ENCODE results near the gene RFC4.
A peak's percentile ranks its signal among the peaks of the same experiment; 100 is the strongest.
"Not testable (repeated sequence)": the region's sequence is repeated elsewhere in the genome, so short reads cannot be mapped to it uniquely, and the experiment has no call there.

Gene RFC4

GRCh38 chr3:186825294-186825821, 19.1 kb upstream of the RFC4 start:
- DNase-seq (ENCODE audit: low read depth in 2 of 3, low spot score in 1 of 3), result peak; percentile 41 to 62 (median 44)

- no peak for DNase-seq (ENCODE audit: low read depth in 2 of 3, low spot score in 1 of 3)
Observed at GRCh38 chr3:186824430-186825139, 18.3 kb upstream of the RFC4 start.

- no peak for DNase-seq (ENCODE audit: low read depth in 2 of 3, low spot score in 1 of 3)
Observed at GRCh38 chr3:186823386-186823785, 17.1 kb upstream of the RFC4 start.

GRCh38 chr3:186822388-186822759, 16.1 kb upstream of the RFC4 start:
- not testable (repeated sequence) for DNase-seq (ENCODE audit: low read depth in 2 of 3, low spot score in 1 of 3)

GRCh38 chr3:186821429-186822387, 15.4 kb upstream of the RFC4 start:
- DNase-seq (ENCODE audit: low read depth in 2 of 3, low spot score in 1 of 3), result no peak

- DNase-seq (ENCODE audit: low read depth in 2 of 3, low spot score in 1 of 3), result no peak
Observed at GRCh38 chr3:186818956-186819355, 12.7 kb upstream of the RFC4 start.

- DNase-seq (ENCODE audit: low read depth in 2 of 3, low spot score in 1 of 3), result no peak
Observed at GRCh38 chr3:186818516-186818915, 12.2 kb upstream of the RFC4 start.

- no peak for DNase-seq (ENCODE audit: low read depth in 2 of 3, low spot score in 1 of 3)
Observed at GRCh38 chr3:186815435-186815834, 9.2 kb upstream of the RFC4 start.

- no peak for DNase-seq (ENCODE audit: low read depth in 2 of 3, low spot score in 1 of 3)
Observed at GRCh38 chr3:186814100-186814499, 7.8 kb upstream of the RFC4 start.

- not testable (repeated sequence) for DNase-seq (ENCODE audit: low read depth in 2 of 3, low spot score in 1 of 3)
Observed at GRCh38 chr3:186811313-186811712, 5.0 kb upstream of the RFC4 start.

- DNase-seq (ENCODE audit: low read depth in 2 of 3, low spot score in 1 of 3), result no peak
Observed at GRCh38 chr3:186810336-186810996, 4.2 kb upstream of the RFC4 start.

- no peak for DNase-seq (ENCODE audit: low read depth in 2 of 3, low spot score in 1 of 3)
Observed at GRCh38 chr3:186807231-186807630, 949 bp upstream of the RFC4 start.

GRCh38 chr3:186803447-186803846, 2.8 kb downstream of the RFC4 start:
- DNase-seq (ENCODE audit: low read depth in 2 of 3, low spot score in 1 of 3), result not testable (repeated sequence)

- no peak for DNase-seq (ENCODE audit: low read depth in 2 of 3, low spot score in 1 of 3)
Observed at GRCh38 chr3:186802701-186803100, 3.6 kb downstream of the RFC4 start.

GRCh38 chr3:186800285-186800684, 6.0 kb downstream of the RFC4 start:
- no peak for DNase-seq (ENCODE audit: low read depth in 2 of 3, low spot score in 1 of 3)

GRCh38 chr3:186798239-186798874, 7.9 kb downstream of the RFC4 start:
- no peak for DNase-seq (ENCODE audit: low read depth in 2 of 3, low spot score in 1 of 3)

GRCh38 chr3:186790261-186790981, 15.9 kb downstream of the RFC4 start:
- no peak for DNase-seq (ENCODE audit: low read depth in 2 of 3, low spot score in 1 of 3)

GRCh38 chr3:186789554-186790260, 16.6 kb downstream of the RFC4 start:
- DNase-seq (ENCODE audit: low read depth in 2 of 3, low spot score in 1 of 3), result no peak

- no peak for DNase-seq (ENCODE audit: low read depth in 2 of 3, low spot score in 1 of 3)
Observed at GRCh38 chr3:186788482-186789370, 17.6 kb downstream of the RFC4 start.

Measured in stimulated activated CD4-positive, alpha-beta T cell treated with anti-CD3 and anti-CD28 coated beads, Interleukin-12 subunit alpha, Interleukin-12 subunit beta, amount 100 ng/mL, for 48 hours (primary cell).